IMR-90 (cell line): ENCODE results near the gene NPAS3. TPM values are rescaled to one million over a fixed set of nuclear protein-coding genes. Genes with fewer than 3 reads are reported as not detected.

Experiments
- ATAC-seq: fragments of 200-7000 bp; cut with Tn5 transposase; 2 replicates; pipeline ENCODE4 v1.9.1; 2020; ENCODE audit warnings: low read depth, mild to moderate bottlenecking, moderate library complexity
- BruUV-seq: library from RNA; stranded (reverse); fragments of 400-500 nt; replicated peaks from 2 replicates; lab custom pipeline; 2021; lab: Mats Ljungman, UMichigan
- CTCF ChIA-PET: fragments of 300-600 bp; formaldehyde crosslinking; extraction: SDS; loops from one replicate; lab custom pipeline; 2021; ENCODE audit warnings: antibody characterized with exemption; lab: Yijun Ruan, JAX
- POLR2A ChIA-PET: fragments of 300-600 bp; sonication (Branson Sonifier 250); formaldehyde crosslinking; loops from one replicate; lab custom pipeline; 2022; ENCODE audit warnings: antibody characterized with exemption; ENCODE audit not compliant: unreplicated experiment; lab: Charles Lee
- DNase-seq: peaks from one replicate; pipeline ENCODE4 v3.0.0; 2013
- H2AFZ ChIP-seq: replicated peaks from 2 replicates; pipeline ENCODE3; 2013; ENCODE audit warnings: low read length, mild to moderate bottlenecking; ENCODE audit not compliant: poor library complexity
- H2AK5ac ChIP-seq: 2 replicates; pipeline ENCODE4 v1.6.1; 2013; ENCODE audit warnings: low read depth, low read length, inconsistent platforms
- H2AK9ac ChIP-seq: replicated peaks from 2 replicates; pipeline ENCODE3; 2013; ENCODE audit warnings: mild to moderate bottlenecking, low read depth, low read length, moderate library complexity; ENCODE audit not compliant: poor library complexity
- H2BK120ac ChIP-seq: 2 replicates; pipeline ENCODE4 v1.6.1; 2013; ENCODE audit warnings: low read depth, low read length, inconsistent platforms
- H2BK15ac ChIP-seq: 3 replicates; pipeline ENCODE4 v1.6.1; 2013; ENCODE audit warnings: low read depth, low read length, inconsistent platforms
- H2BK20ac ChIP-seq: 2 replicates; pipeline ENCODE4 v1.6.1; 2013; ENCODE audit warnings: low read depth, mild to moderate bottlenecking, inconsistent platforms, low read length, moderate library complexity
- H2BK5ac ChIP-seq: 2 replicates; pipeline ENCODE4 v1.6.1; 2013; ENCODE audit warnings: mild to moderate bottlenecking, low read depth, low read length, inconsistent platforms; ENCODE audit not compliant: poor library complexity, severe bottlenecking
- H3K14ac ChIP-seq: replicated peaks from 2 replicates; pipeline ENCODE4 v1.6.1; 2013; ENCODE audit warnings: low read depth, low read length, inconsistent platforms
- H3K18ac ChIP-seq: 2 replicates; pipeline ENCODE4 v1.6.1; 2013; ENCODE audit warnings: low read depth, low read length, control low read depth
- H3K23ac ChIP-seq: 2 replicates; pipeline ENCODE4 v1.6.1; 2013; ENCODE audit warnings: low read depth, low read length, inconsistent platforms
- H3K27ac ChIP-seq: 2 replicates; pipeline ENCODE4 v1.5.1; 2013; ENCODE audit warnings: mild to moderate bottlenecking, control low read depth, low read length; ENCODE audit not compliant: insufficient read depth
- H3K27me3 ChIP-seq: 2 replicates; pipeline ENCODE4 v1.6.1; 2013; ENCODE audit warnings: low read length; ENCODE audit not compliant: control insufficient read depth, insufficient read depth
- H3K36me3 ChIP-seq: 2 replicates; pipeline ENCODE4 v1.6.1; 2013; ENCODE audit warnings: low read length, mixed read lengths; ENCODE audit not compliant: control insufficient read depth, insufficient read depth
- H3K4ac ChIP-seq: 2 replicates; pipeline ENCODE4 v1.6.1; 2013; ENCODE audit warnings: low read depth, low read length, inconsistent platforms
- H3K4me1 ChIP-seq: 2 replicates; pipeline ENCODE4 v1.6.1; 2013; ENCODE audit warnings: low read length, mixed read lengths; ENCODE audit not compliant: control insufficient read depth, insufficient read depth
- H3K4me2 ChIP-seq: 2 replicates; pipeline ENCODE4 v1.6.1; 2013; ENCODE audit warnings: low read depth, mild to moderate bottlenecking, control low read depth, low read length, moderate library complexity
- H3K4me3 ChIP-seq: 2 replicates; pipeline ENCODE4 v1.5.1; 2013; ENCODE audit warnings: low read depth, mild to moderate bottlenecking, control low read depth, low read length, moderate library complexity; ENCODE audit not compliant: insufficient read depth
- H3K56ac ChIP-seq: 2 replicates; pipeline ENCODE4 v1.6.1; 2013; ENCODE audit warnings: low read length, inconsistent platforms; ENCODE audit not compliant: insufficient read depth; ENCODE audit errors: extremely low read depth
- H3K79me1 ChIP-seq, 2 experiments: 2 replicates each; pipeline ENCODE4 v1.6.1; 2013; ENCODE audit warnings: low read length in 2 of 2, inconsistent platforms in 1 of 2, low read depth in 1 of 2
- H3K9ac ChIP-seq: 2 replicates; pipeline ENCODE4 v1.6.1; 2013; ENCODE audit warnings: low read depth, low read length, control low read depth
- H3K9me1 ChIP-seq: 2 replicates; pipeline ENCODE4 v1.6.1; 2013; ENCODE audit warnings: low read length, inconsistent platforms; ENCODE audit not compliant: insufficient read depth
- H3K9me3 ChIP-seq: 2 replicates; pipeline ENCODE4 v1.6.1; 2013; ENCODE audit warnings: low read length; ENCODE audit not compliant: control insufficient read depth, insufficient read depth
- H4K20me1 ChIP-seq: 2 replicates; pipeline ENCODE4 v1.6.1; 2013; ENCODE audit warnings: low read length, inconsistent platforms; ENCODE audit not compliant: insufficient read depth
- H4K5ac ChIP-seq: 2 replicates; pipeline ENCODE4 v1.6.1; 2013; ENCODE audit warnings: mild to moderate bottlenecking, low read depth, low read length, control low read depth
- H4K8ac ChIP-seq, 2 experiments: 2 replicates each; pipeline ENCODE4 v1.6.1; 2013; ENCODE audit warnings: low read depth in 2 of 2, low read length in 2 of 2, control low read depth in 1 of 2, inconsistent platforms in 1 of 2
- H4K91ac ChIP-seq: 2 replicates; pipeline ENCODE4 v1.6.1; 2013; ENCODE audit warnings: low read depth, low read length, inconsistent platforms; ENCODE audit not compliant: insufficient read depth
- BHLHE40 ChIP-seq: fragments of 150-350 bp; IDR thresholded peaks from 2 replicates; pipeline ENCODE4 v1.6.1; 2016; ENCODE audit warnings: mild to moderate bottlenecking, low read depth, low read length
- CEBPB ChIP-seq: IDR thresholded peaks from 2 replicates; pipeline ENCODE4 v1.6.1; 2012; ENCODE audit warnings: low read depth, low read length, improper control_type of control experiment
- CHD1 ChIP-seq: IDR thresholded peaks from 2 replicates; pipeline ENCODE4 v1.6.1; 2012; ENCODE audit warnings: low read depth, low read length, improper control_type of control experiment
- FOS ChIP-seq: fragments of 150-350 bp; IDR thresholded peaks from 2 replicates; pipeline ENCODE4 v1.6.1; 2016; ENCODE audit warnings: low read depth, low read length
- MAFK ChIP-seq: IDR thresholded peaks from 2 replicates; pipeline ENCODE4 v1.6.1; 2012; ENCODE audit warnings: low read depth, low read length, improper control_type of control experiment
- MAZ ChIP-seq: IDR thresholded peaks from 2 replicates; pipeline ENCODE4 v1.6.1; 2012; ENCODE audit warnings: low read depth, mild to moderate bottlenecking, low read length, improper control_type of control experiment, moderate library complexity, borderline replicate concordance
- MXI1 ChIP-seq: IDR thresholded peaks from 2 replicates; pipeline ENCODE4 v1.6.1; 2012; ENCODE audit warnings: low read depth, mild to moderate bottlenecking, low read length, moderate library complexity, borderline replicate concordance
- NFE2L2 ChIP-seq: fragments of 150-350 bp; IDR thresholded peaks from 2 replicates; pipeline ENCODE4 v1.6.1; 2016; ENCODE audit warnings: low read depth, mild to moderate bottlenecking, low read length
- POLR2A ChIP-seq: IDR thresholded peaks from 2 replicates; pipeline ENCODE4 v1.6.1; 2012; ENCODE audit warnings: mild to moderate bottlenecking, low read depth, low read length
- RAD21 ChIP-seq: IDR thresholded peaks from 2 replicates; pipeline ENCODE4 v1.6.1; 2012; ENCODE audit warnings: low read length, improper control_type of control experiment
- RFX5 ChIP-seq: IDR thresholded peaks from 2 replicates; pipeline ENCODE4 v1.8.0; 2012; ENCODE audit warnings: low read depth, mild to moderate bottlenecking, low read length, moderate library complexity
- SMC3 ChIP-seq: fragments of 150-350 bp; IDR thresholded peaks from 2 replicates; pipeline ENCODE4 v1.6.1; 2016; ENCODE audit warnings: low read depth, mild to moderate bottlenecking, antibody characterized with exemption, low read length, moderate library complexity
- USF2 ChIP-seq: fragments of 150-350 bp; IDR thresholded peaks from 2 replicates; pipeline ENCODE4 v1.6.1; 2017; ENCODE audit warnings: mild to moderate bottlenecking, antibody characterized with exemption, low read length, low read depth
- WGBS, 2 experiments: methylation state at CpG; one replicate each; pipeline versions ENCODE4 v1.1.5 to v1.1.7; 2013; ENCODE audit warnings: missing lambda C conversion rate in 2 of 2; ENCODE audit not compliant: insufficient read length in 1 of 2; ENCODE audit errors: extremely low coverage in 2 of 2; 5-methylcytosine and 5-hydroxymethylcytosine counted together
- dilution Hi-C: fragments of 300-500 bp; cut with HindIII; formaldehyde crosslinking; loops from one replicate; pipeline ENCODE4 v1.14.3; 2018; ENCODE audit warnings: low sequenced_read_pairs; ENCODE audit not compliant: unreplicated experiment
- in situ Hi-C: fragments of 300-500 bp; cut with MboI; formaldehyde crosslinking; loops from 3 replicates; pipeline ENCODE4 v1.14.3; 2019; ENCODE audit warnings: low sequenced_read_pairs, inconsistent platforms, mixed read lengths
- intact Hi-C: fragments of 100-400 bp; cut with micrococcal nuclease; formaldehyde crosslinking; loops from 2 replicates; pipeline ENCODE4 v1.10.0; 2022
- polyA plus RNA-seq, 3 experiments: library from polyadenylated mRNA; depleted of rRNA; stranded (reverse); fragments of >200 nt; gene quantifications; 2 replicates each; pipeline ENCODE4 v1.2.3, GENCODE V29; 2012; ENCODE audit warnings: low replicate concordance in 1 of 3
- total RNA-seq: library from RNA; depleted of rRNA; stranded (reverse); fragments of >200 nt; gene quantifications from 2 replicates; pipeline ENCODE4 v1.2.3, GENCODE V29; 2012
- TF ChIP-seq, protein P1 (sequence below): fragments of 150-350 bp; IDR thresholded peaks from 2 replicates; pipeline ENCODE4 v1.6.1; 2016; ENCODE audit warnings: low read depth, mild to moderate bottlenecking, low read length, moderate library complexity, borderline replicate concordance
- TF ChIP-seq, protein P2 (sequence below): conservative IDR thresholded peaks from 2 replicates; pipeline ENCODE4 v1.5.1; 2012; ENCODE audit warnings: mild to moderate bottlenecking, low read depth, low read length, improper control_type of control experiment

Gene NPAS3
- total and polyA plus RNA-seq, 2 of the 4 experiments (the other 2 are of a cell fraction) = not detected

DNA sequence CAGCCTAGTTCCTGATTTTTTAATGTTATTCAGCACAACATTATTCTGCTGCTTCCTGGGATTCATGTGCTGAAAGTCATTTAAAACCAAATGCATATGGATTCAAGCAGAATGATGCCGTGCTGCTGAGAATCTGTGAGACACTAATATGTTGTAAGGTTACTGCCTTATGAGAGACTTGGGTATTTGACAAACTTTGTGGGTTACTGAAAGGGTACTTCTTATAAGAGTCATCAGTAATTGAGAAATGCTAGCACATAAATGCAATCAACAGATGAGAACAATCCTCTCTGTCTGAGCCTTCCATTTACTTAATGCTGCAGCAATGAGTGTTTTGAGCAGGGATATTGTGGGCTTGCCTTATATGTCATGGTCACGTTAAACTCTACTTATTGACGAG lies 175.7 kb downstream of the NPAS3 start:
- Histone ChIP-seq H3K9me1 (no peaks in the 10 kb centered on the region), H3K79me1 (no peaks in the 10 kb centered on the region), H3K9ac (no peak overlapping the region), H2BK20ac (no peak overlapping the region), H2AK5ac (no peak overlapping the region), H3K56ac (no peak overlapping the region), H4K91ac (no peak overlapping the region), H3K27ac (no peak overlapping the region), H4K20me1 (no peaks in the 10 kb centered on the region), H3K4me2 (no peak overlapping the region), H3K27me3 (no peaks in the 10 kb centered on the region), H3K18ac (no peak overlapping the region), H3K4me1 (no peaks in the 10 kb centered on the region), H3K4me3 (no peak overlapping the region), H2BK5ac (no peak overlapping the region), H2BK120ac (no peak overlapping the region), H2AK9ac (no peak overlapping the region), H2BK15ac (no peak overlapping the region), H4K8ac (no peak overlapping the region), H3K36me3 (no peaks in the 10 kb centered on the region), H4K5ac (no peak overlapping the region), H3K4ac (no peak overlapping the region), H2AFZ (no peak overlapping the region), H3K23ac (no peak overlapping the region), H3K9me3 (no peaks in the 10 kb centered on the region), H3K14ac (no peak overlapping the region)
- BruUV-seq = no TSS peak
- ATAC-seq (no peak), DNase-seq (no peak)
- in situ Hi-C loops = no loop called here
- intact Hi-C loops = no loop called here
- ChIA-PET POLR2A (no interaction called here), CTCF (no interaction called here)
- TF ChIP-seq MXI1 (no peak), RFX5 (no peak), MAFK (no peak), MAZ (no peak), USF2 (no peak), RAD21 (no peak), POLR2A (no peak), SMC3 (no peak), NFE2L2 (no peak), FOS (no peak), CEBPB (no peak), CHD1 (no peak), BHLHE40 (no peak)
- TF ChIP-seq, protein P1, sequence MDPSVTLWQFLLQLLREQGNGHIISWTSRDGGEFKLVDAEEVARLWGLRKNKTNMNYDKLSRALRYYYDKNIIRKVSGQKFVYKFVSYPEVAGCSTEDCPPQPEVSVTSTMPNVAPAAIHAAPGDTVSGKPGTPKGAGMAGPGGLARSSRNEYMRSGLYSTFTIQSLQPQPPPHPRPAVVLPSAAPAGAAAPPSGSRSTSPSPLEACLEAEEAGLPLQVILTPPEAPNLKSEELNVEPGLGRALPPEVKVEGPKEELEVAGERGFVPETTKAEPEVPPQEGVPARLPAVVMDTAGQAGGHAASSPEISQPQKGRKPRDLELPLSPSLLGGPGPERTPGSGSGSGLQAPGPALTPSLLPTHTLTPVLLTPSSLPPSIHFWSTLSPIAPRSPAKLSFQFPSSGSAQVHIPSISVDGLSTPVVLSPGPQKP = no peak
- TF ChIP-seq, protein P2, sequence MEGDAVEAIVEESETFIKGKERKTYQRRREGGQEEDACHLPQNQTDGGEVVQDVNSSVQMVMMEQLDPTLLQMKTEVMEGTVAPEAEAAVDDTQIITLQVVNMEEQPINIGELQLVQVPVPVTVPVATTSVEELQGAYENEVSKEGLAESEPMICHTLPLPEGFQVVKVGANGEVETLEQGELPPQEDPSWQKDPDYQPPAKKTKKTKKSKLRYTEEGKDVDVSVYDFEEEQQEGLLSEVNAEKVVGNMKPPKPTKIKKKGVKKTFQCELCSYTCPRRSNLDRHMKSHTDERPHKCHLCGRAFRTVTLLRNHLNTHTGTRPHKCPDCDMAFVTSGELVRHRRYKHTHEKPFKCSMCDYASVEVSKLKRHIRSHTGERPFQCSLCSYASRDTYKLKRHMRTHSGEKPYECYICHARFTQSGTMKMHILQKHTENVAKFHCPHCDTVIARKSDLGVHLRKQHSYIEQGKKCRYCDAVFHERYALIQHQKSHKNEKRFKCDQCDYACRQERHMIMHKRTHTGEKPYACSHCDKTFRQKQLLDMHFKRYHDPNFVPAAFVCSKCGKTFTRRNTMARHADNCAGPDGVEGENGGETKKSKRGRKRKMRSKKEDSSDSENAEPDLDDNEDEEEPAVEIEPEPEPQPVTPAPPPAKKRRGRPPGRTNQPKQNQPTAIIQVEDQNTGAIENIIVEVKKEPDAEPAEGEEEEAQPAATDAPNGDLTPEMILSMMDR = no peak
- WGBS, 2 experiments = no CpG with 5 or more reads among the region's 3 CpGs
- dilution Hi-C loops = no loop called here
